ENCODE results near the gene C6orf58.
"Not testable (repeated sequence)": the region's sequence is repeated elsewhere in the genome, so short reads cannot be mapped to it uniquely, and the experiment has no call there.

The C6orf58 gene

GRCh38 chr6:127589135-127589534 lies 12.2 kb downstream of the C6orf58 start:
- in situ Hi-C loops (cut with MboI; ENCODE audit: low sequenced_read_pairs): no loop called here

GRCh38 chr6:127590344-127590743 lies 13.4 kb downstream of the C6orf58 start:
- in situ Hi-C loops (cut with MboI; ENCODE audit: low sequenced_read_pairs): no loop called here

GRCh38 chr6:127592964-127593363 lies 16.0 kb downstream of the C6orf58 start:
- in situ Hi-C loops (cut with MboI; ENCODE audit: low sequenced_read_pairs): no loop called here

GRCh38 chr6:127593456-127593855 lies 16.5 kb downstream of the C6orf58 start:
- in situ Hi-C loops (cut with MboI; ENCODE audit: low sequenced_read_pairs): not testable (repeated sequence)

- in situ Hi-C loops (cut with MboI; ENCODE audit: low sequenced_read_pairs): no loop called here
Observed at GRCh38 chr6:127606131-127606562, 29.2 kb downstream of the C6orf58 start.

- in situ Hi-C loops (cut with MboI; ENCODE audit: low sequenced_read_pairs): no loop called here
Observed at GRCh38 chr6:127608554-127609270, 31.7 kb downstream of the C6orf58 start.

- in situ Hi-C loops (cut with MboI; ENCODE audit: low sequenced_read_pairs): no loop called here
Observed at GRCh38 chr6:127618729-127619128, 41.8 kb downstream of the C6orf58 start.

- in situ Hi-C loops (cut with MboI; ENCODE audit: low sequenced_read_pairs): no loop called here
Observed at GRCh38 chr6:127630800-127631199, 53.8 kb downstream of the C6orf58 start.

- in situ Hi-C loops (cut with MboI; ENCODE audit: low sequenced_read_pairs): no loop called here
Observed at GRCh38 chr6:127634178-127634577, 57.2 kb downstream of the C6orf58 start.

GRCh38 chr6:127635091-127635490 lies 58.1 kb downstream of the C6orf58 start:
- in situ Hi-C loops (cut with MboI; ENCODE audit: low sequenced_read_pairs): no loop called here

GRCh38 chr6:127637830-127638409 lies 60.9 kb downstream of the C6orf58 start:
- in situ Hi-C loops (cut with MboI; ENCODE audit: low sequenced_read_pairs): no loop called here
